Glomerular endothelial cell (primary cell): ENCODE data around the gene CEP350. TPM values are rescaled to one million over a fixed set of nuclear protein-coding genes. Genes with fewer than 3 reads are reported as not detected.

Source experiments
- DNase-seq: peaks from one replicate; pipeline ENCODE4 v3.0.0-alpha.2; 2011; ENCODE audit warnings: low read depth, low spot score; ENCODE audit errors: extremely low read depth
- total RNA-seq: library from RNA; depleted of rRNA; stranded (reverse); fragments of >200 nt; gene quantifications from 2 replicates; pipeline ENCODE4 v1.2.3, GENCODE V29; 2015

CEP350 gene
- total RNA-seq, 1 donor from 2014 or later, result 22.1 TPM

DNA sequence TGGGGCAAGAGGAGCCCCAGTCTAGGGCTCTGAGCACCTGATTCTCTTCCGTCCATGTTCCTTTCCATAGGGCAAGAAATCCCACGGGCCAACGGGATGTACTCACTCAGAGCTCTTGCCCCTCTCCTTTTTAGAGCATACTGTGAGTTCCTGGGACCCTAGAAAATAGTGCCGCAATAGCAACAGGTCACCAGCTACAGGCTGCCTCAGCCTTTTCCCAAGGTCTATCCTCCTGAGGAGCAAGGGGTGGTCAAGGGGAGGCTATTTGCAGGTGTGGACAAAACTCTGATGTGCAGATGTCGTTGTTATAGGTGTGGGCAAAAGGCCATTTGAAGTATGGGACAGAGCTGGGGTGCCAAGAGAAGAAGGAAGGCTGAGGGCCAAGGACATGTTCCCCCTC is 198.4 kb downstream of the CEP350 start:
- no peak for DNase-seq

DNA sequence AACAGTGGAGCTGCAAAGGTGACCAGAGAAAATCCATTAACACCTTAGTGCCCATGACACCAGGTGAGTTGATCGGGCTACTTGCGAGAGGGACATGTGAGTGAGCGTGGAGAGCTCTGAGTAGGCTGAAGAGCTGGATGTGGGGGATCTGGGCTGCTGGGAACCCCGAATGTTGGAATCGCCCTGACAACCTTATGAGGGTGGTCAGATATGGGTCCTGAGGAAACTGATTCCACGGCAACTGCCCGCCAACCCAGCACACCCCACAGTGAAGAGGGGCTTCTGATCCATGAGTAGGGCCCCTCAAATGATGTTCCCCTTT is 199.4 kb downstream of the CEP350 start:
- no peak for DNase-seq

DNA sequence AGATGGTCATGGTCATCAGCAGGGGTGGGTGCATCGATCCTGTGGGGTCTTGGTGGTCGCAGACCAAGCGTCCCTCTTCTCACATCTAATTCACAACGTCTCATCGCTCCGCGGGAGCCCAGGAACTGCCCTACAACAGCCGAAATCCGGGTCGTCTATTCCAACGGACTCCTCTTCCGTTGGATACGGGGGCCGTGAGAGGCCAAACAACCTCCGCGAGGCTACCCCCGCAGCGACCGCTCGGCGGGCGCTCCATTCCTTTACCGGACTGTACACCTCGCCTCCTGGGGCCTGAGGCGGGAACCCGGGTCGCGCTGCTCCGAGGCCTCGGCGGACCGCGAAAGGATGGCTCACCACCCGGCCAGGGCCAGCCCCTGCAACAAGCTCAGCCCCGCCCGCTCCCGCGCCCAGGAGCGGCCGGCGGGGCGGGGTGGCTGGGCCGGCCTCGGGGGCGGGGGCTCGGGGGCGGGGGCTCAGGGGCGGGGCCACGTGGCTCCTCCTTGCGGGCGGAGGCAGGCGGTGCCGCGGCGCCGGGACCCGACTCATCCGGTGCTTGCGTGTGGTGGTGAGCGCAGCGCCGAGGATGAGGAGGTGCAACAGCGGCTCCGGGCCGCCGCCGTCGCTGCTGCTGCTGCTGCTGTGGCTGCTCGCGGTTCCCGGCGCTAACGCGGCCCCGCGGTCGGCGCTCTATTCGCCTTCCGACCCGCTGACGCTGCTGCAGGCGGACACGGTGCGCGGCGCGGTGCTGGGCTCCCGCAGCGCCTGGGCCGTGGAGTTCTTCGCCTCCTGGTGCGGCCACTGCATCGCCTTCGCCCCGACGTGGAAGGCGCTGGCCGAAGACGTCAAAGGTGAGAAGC is 199.9 kb downstream of the CEP350 start, which contains the start of gene QSOX1:
Gene QSOX1, plus strand, starts transcription at position 545 of the 857 bp plus-strand sequence. Its CDS starts 39 bp downstream, at position 584.
- DNase-seq, result no peak

DNA sequence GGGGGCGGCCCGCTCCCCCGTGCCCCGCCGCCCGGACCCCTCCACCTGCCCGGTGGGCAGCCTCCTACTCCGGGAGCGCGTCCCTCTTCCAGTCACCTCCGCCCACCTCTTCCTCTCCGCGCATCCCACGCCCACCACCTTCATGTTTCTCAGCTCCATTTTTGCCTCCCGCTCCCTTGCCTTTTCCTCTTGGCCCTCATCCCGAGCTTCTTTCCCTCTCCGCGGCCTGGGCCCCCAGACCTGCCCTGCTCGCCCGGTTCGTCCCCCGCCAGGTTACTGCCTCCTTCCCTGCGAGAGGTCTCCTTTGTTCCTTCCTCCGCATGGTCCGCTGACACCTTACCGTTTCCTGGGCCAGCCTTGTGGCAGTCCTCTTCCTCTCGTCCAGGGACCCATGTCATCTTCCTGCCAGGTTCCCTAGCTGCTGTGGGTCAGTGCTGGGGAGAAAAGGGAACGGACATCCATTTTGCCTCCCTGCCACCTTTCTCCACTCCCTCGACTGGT is 200.6 kb downstream of the CEP350 start:
- no peak for DNase-seq

DNA sequence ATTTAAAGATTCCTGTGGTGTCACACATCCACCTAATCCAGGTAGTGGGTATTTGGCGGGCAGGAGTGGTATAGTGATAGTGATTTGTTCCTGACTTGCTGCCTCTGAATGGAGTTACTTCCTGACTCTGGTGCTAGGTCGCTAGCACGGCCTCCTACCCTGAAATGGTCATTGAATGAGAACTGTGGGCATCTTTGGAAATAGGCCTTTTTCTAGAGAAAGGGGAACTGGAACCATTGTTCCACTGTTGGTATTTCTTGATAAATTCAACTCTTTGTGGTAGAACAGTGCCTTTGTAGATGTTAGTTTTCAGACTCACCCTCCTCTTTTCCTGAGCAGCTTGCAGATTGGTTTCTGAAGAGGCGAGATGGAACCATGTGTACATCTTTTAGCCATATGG is 201.6 kb downstream of the CEP350 start:
- no peak for DNase-seq

DNA sequence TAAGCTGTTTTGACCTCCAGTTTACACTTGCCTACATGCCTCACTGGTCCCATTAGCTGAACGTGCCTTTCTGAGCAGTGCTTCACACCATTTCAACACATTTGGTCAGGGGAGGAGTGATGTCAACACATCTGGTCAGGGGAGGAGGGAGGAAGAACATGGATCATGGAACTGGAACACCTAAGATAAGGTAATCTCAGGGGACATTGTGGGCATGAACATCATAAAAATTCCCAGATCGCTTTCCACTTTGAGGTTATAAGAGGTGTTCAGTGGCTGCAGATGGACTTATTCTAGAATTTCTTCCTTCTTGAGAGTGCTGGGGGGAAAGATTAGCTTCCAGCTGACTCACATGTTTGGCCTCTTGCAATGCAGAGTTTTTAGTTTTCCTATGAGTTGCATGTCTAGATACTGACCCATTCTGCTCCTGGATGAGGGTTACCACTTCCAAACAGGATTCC is 202.1 kb downstream of the CEP350 start:
- DNase-seq, result no peak

DNA sequence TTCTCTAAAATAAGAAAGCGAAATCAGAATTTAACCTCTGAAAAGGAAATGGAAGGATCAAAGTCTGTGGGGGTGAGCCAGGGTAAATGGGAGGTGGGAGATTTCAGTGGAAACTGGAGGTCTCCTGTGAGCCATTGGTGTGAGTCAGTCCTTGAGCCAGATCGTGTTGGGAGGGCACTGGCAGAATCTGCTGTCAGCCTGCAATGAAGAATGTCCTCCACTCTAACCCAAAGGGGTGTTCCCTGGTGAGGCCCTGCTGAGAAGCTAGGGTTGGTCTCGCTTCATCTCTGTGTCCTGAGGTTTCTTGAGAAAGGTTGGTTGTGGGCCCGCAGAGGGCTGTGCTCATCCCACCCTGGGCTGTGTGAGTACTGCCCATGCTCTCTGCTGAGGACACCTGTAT is 202.5 kb downstream of the CEP350 start:
- DNase-seq, result no peak

DNA sequence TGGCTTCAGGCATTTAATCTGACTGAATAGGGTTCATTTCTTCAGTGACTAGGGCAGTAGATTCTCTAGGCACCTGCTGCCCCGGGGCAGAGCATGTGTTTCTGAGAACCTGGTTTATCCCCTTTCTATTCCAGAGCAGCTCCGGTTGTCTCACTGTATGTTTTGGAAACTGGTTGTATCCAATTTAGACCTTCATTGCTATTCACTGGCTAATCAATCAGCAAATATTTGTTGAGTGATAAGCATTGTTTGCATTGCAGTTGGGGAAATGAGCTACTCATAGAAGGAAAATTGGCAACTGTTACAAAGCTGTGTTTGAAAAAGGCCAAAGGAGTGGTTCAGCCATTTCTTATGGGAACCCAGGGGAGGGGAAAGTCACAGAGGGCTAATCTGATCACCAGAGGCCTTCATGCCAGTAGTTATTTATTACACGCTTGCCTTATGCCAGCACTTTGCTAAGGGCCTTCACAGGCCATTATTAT is 203.0 kb downstream of the CEP350 start:
- no peak for DNase-seq

DNA sequence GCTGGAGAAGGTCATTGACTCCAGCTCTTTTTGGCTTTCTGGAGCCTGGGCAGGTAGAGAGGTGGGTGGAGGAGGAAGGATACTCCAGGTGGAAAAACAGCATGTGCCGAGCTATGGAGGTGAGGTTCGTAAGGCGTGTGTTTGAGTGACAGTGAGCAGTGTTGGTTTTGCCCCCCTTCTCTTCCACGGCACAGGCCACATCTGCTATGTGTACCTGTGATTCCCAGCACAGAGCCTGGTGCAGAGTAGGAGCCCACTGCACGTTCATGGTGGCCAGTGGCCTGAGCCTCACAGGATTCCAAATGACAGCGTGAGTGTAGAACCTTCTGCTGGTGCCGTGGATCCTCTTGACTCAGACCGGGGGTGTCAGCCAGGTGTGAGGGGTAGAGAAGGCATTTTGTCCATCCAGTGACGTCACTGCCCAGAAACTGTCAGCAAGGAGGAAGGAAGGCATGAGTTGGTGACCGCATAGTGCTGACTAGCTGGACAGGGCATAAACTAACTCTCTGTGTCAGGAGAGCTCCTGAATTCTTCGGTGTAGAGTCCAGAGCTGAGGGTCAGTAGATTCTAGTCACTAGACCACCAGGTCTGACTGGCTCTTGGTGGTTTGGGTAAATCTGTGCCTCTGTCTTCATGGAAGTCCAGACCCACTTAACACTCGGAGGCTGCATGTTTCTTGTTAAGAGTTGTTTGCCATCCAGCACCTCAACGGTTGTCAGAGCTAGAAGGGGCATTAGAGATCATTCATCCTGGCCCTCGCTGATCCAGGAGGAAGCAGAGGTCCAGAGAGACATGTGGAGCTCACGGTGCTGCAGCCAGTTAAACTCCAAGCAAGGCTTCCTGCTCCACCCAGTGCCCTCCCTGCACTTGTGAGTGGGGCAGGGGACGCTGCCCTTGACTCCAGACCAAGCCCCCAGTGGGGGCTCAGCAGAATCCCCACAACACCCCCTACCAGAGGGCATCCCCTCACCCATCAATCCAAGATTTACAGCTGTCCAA is 203.8 kb downstream of the CEP350 start:
- no peak for DNase-seq

DNA sequence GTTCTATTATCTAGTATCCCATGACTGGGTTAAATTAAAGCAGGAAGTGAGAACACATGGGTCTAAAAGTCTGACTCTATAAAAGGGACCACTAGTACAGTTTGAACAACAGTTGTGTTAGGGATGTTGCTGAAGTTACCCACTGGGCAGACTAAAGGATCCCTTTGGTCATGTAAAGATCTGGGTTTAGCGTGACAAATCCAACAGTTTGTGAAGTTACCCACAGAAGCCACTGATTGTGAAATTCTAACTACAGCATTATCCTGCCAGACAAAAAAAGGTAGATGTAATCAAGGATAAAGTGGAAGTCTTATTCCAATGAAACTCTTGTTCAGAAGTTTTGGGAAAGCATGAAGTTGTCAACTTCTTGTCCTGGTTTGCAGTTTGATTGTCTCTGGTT is 205.7 kb downstream of the CEP350 start:
- DNase-seq, result no peak

DNA sequence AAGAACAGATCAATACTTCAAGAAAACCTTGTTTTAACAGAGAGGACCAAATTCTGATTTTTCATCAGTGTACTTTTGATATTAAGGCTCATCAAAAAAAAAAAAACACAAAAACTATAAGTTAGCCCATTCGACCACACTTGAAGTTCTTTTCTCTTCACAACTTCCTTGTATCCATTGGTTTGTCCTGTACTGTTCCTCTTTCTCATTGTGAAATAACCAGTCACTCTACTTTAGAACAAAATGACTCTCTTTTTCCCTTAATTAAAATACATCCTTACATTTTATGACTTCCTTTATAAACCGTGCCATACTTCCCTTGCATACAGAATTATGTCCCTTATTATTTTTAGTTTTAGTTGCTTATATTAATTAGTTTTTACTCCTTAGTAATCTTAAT is 208.4 kb downstream of the CEP350 start:
- no peak for DNase-seq

Other genes with a start within 250 kb of the CEP350 start
- 0.44 and 1.5 TPM in 2 replicates for gene FAM163A, start 211.5 kb upstream of the CEP350 start, total RNA-seq
- 75.5 and 88.7 TPM in 2 replicates for gene TOR1AIP2, start 77.0 kb upstream of the CEP350 start, total RNA-seq
- gene TOR1AIP1, start 72.5 kb upstream of the CEP350 start, total RNA-seq, result 29.7 and 35.7 TPM in 2 replicates
- 223 and 321 TPM in 2 replicates for gene QSOX1, start 200.1 kb downstream of the CEP350 start, total RNA-seq